PFSK-1 (cell line): Measurements from ENCODE around the gene PFN4.

Source experiments
- SIN3A ChIP-seq: IDR thresholded peaks from 2 replicates; pipeline ENCODE4 v1.6.1; 2012; ENCODE audit warnings: mild to moderate bottlenecking, low read length, moderate library complexity, borderline replicate concordance; ENCODE audit not compliant: insufficient read depth
- TAF1 ChIP-seq: IDR thresholded peaks from 2 replicates; pipeline ENCODE4 v1.6.1; 2012; ENCODE audit warnings: low read length, control low read depth, borderline replicate concordance; ENCODE audit not compliant: insufficient read depth
- TF ChIP-seq, protein P1 (sequence below), 2 experiments: IDR thresholded peaks; 2 replicates each; pipeline versions ENCODE4 v1.6.1 to v1.8.0; 2011 to 2012; ENCODE audit warnings: low read depth in 2 of 2, low read length in 2 of 2, control low read depth in 1 of 2, inconsistent platforms in 1 of 2, mild to moderate bottlenecking in 1 of 2, moderate library complexity in 1 of 2; ENCODE audit not compliant: insufficient read depth in 1 of 2

- TF ChIP-seq, protein P1, sequence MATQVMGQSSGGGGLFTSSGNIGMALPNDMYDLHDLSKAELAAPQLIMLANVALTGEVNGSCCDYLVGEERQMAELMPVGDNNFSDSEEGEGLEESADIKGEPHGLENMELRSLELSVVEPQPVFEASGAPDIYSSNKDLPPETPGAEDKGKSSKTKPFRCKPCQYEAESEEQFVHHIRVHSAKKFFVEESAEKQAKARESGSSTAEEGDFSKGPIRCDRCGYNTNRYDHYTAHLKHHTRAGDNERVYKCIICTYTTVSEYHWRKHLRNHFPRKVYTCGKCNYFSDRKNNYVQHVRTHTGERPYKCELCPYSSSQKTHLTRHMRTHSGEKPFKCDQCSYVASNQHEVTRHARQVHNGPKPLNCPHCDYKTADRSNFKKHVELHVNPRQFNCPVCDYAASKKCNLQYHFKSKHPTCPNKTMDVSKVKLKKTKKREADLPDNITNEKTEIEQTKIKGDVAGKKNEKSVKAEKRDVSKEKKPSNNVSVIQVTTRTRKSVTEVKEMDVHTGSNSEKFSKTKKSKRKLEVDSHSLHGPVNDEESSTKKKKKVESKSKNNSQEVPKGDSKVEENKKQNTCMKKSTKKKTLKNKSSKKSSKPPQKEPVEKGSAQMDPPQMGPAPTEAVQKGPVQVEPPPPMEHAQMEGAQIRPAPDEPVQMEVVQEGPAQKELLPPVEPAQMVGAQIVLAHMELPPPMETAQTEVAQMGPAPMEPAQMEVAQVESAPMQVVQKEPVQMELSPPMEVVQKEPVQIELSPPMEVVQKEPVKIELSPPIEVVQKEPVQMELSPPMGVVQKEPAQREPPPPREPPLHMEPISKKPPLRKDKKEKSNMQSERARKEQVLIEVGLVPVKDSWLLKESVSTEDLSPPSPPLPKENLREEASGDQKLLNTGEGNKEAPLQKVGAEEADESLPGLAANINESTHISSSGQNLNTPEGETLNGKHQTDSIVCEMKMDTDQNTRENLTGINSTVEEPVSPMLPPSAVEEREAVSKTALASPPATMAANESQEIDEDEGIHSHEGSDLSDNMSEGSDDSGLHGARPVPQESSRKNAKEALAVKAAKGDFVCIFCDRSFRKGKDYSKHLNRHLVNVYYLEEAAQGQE (IDR thresholded peaks at IDR 0.05; ENCODE audit: insufficient read depth in 1 of 2, low read depth in 2 of 2, low read length in 2 of 2), result no peak
- no peak for TF ChIP-seq SIN3A
- no peak for TF ChIP-seq TAF1
Observed at GRCh38 chr2:24123195-24123921, at the start of gene PFN4, which contains the start of gene FAM228B.
